ENCODE measurements around the gene HOTAIR.
A peak's percentile ranks its signal among the peaks of the same experiment; 100 is the strongest.

- TF ChIP-seq CTCF (conservative IDR thresholded peaks at IDR 0.05; ENCODE audit: low read depth, low read length): 0 out of 2 replicates have a peak, but pooled peaks have one; percentile 19
- TF ChIP-seq EZH2 (IDR thresholded peaks at IDR 0.05; ENCODE audit: borderline replicate concordance, low read depth, low read length, poor library complexity, severe bottlenecking): no peak
Observed at GRCh38 chr12:53950437-53950773, 24.3 kb downstream of the HOTAIR start.
